Measurements from ENCODE around the gene CDC25A.

The CDC25A gene

GRCh38 chr3:48194446-48195071 lies 6.3 kb upstream of the CDC25A start:
- DNase-seq = peak; percentile 53

- no peak for DNase-seq
Observed at GRCh38 chr3:48190911-48191310, 2.7 kb upstream of the CDC25A start.

- no peak for DNase-seq
Observed at GRCh38 chr3:48189321-48189720, 1.1 kb upstream of the CDC25A start.

- no peak for DNase-seq
Observed at GRCh38 chr3:48187579-48188265, 495 bp downstream of the CDC25A start.

- DNase-seq = peak; percentile 4
Observed at GRCh38 chr3:48187301-48187578, 977 bp downstream of the CDC25A start.

- no peak for DNase-seq
Observed at GRCh38 chr3:48186631-48187300, 1.5 kb downstream of the CDC25A start.

- no peak for DNase-seq
Observed at GRCh38 chr3:48185129-48185528, 3.1 kb downstream of the CDC25A start.

GRCh38 chr3:48184299-48184698 lies 3.9 kb downstream of the CDC25A start:
- no peak for DNase-seq

- DNase-seq = no peak
Observed at GRCh38 chr3:48180531-48181253, 7.5 kb downstream of the CDC25A start.

GRCh38 chr3:48180021-48180420 lies 8.2 kb downstream of the CDC25A start:
- DNase-seq = no peak

- DNase-seq = no peak
Observed at GRCh38 chr3:48178072-48178471, 10.1 kb downstream of the CDC25A start.

GRCh38 chr3:48157950-48158376 lies 30.3 kb downstream of the CDC25A start:
- peak; percentile 64 for DNase-seq

- DNase-seq = no peak
Observed at GRCh38 chr3:48157202-48157840, 30.9 kb downstream of the CDC25A start.

GRCh38 chr3:48156163-48156562 lies 32.1 kb downstream of the CDC25A start:
- no peak for DNase-seq

- peak; percentile 53 for DNase-seq
Observed at GRCh38 chr3:48155122-48155521, 33.1 kb downstream of the CDC25A start.

GRCh38 chr3:48151807-48152427 lies 36.3 kb downstream of the CDC25A start:
- no peak for DNase-seq

- peak; percentile 77 for DNase-seq
Observed at GRCh38 chr3:48151058-48151806, 37.0 kb downstream of the CDC25A start.

GRCh38 chr3:48143992-48144391 lies 44.2 kb downstream of the CDC25A start:
- DNase-seq = no peak

- DNase-seq = no peak
Observed at GRCh38 chr3:48143567-48143966, 44.6 kb downstream of the CDC25A start.

- no peak for DNase-seq
Observed at GRCh38 chr3:48142316-48142870, 45.8 kb downstream of the CDC25A start.

- no peak for DNase-seq
Observed at GRCh38 chr3:48141604-48142137, 46.5 kb downstream of the CDC25A start.

All from fibroblast of skin of abdomen (primary cell).